Measurements from ENCODE around the gene AGPS.
"Not testable (repeated sequence)": the region's sequence is repeated elsewhere in the genome, so short reads cannot be mapped to it uniquely, and the experiment has no call there.

AGPS gene

DNA sequence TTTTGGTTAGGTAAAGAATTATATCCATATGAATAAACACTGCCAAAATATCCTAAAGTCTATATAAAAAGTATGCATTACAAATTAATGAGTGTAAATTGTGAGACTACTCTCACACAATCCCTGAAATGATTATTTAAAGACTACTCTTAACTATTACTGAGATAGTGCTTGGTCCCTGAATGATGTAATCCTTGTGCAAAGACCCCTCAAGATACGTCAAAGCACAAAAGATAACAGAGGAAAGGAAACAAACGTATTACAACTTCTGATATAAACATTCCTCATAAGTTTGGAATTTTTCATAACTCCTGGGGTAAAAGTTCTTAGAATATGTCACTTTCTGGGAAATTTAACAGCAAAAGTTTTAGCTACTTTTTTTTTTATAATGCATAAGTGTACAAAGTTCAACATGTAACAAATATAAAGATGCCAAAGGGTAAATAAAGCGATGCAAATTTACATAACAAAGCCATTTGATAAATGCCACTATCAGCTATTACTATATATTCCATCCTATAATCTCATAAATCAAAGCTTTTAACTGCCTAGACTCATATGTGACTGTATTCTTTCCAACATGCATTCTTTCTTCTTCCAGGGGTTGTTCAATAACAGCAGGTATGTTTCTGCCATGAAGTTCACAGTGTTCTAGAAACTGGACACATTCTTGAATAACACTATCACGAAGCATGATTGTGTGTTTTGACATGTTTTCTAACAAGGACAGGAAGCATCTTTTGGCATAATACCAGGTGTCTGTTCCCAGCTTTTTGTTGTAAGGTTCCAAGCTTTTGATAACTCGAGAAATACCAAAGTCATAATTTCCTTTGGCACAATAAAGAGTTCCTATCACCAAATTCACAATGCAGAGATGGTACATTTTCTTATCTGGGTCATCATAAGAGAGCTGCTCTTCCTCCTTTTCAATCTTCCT, 158.0 kb downstream of the AGPS start:
- DNase-seq (ENCODE audit: low read depth in 2 of 2) = no peak

DNA sequence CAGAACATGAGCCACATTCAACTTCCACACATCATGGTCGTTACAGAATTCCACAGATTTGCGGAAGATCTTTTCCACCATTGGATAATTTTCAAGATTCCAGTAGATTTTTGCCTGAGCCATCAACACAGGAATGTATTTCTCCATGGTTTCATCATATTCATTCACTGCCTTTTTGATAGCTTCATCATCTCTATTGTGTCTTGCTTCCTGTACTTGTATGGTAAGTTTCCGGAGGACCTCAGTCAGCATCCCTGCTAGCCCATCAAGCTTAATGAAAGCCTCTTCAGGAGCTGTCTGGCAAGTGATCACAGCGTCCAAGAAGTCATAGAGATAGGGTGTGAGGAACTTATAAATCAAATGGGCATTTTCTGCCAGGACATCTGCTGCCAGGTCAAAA, 158.8 kb downstream of the AGPS start:
- not testable (repeated sequence) for DNase-seq (ENCODE audit: low read depth in 2 of 2)

- no peak for DNase-seq (ENCODE audit: low read depth in 2 of 2)
Observed at GRCh38 chr2:177551989-177552421, 159.4 kb downstream of the AGPS start.

- DNase-seq (ENCODE audit: low read depth in 2 of 2) = peak; percentile 76 to 78
Observed at GRCh38 chr2:177552422-177553175, 160.0 kb downstream of the AGPS start.

DNA sequence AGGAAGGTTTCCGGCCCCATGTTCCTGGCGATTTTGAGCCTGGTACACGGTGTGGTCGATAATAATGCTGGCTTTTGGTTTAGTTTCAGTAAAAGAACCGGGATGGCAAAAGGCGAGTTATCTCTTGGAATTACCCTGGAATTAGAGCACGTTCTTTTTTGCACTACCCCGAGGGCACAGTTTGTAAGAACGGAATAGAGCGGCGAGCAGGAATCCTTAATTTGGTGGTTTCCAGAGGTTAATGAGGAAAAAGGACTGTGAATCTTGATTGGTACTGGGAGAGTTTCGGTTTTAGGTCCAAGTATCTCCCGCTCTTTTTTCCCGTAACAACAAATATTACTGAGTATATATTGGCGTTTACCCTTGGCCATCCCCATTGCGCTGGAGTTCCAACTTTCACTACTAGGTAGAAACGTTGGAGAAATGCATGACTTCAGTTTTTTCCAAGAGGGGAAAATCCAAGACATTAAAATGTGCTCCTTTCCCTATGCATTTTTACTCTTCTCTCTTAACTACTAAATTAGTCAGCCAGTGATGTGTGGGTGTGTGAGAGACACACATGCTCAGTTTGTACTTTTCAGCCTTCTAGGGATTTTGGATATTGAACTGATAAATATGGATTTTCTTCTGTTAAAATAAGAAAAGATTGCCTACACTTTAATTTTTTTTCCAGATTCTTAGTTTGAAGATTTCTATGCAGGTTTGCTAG, 160.8 kb downstream of the AGPS start:
- DNase-seq (ENCODE audit: low read depth in 2 of 2) = no peak

DNA sequence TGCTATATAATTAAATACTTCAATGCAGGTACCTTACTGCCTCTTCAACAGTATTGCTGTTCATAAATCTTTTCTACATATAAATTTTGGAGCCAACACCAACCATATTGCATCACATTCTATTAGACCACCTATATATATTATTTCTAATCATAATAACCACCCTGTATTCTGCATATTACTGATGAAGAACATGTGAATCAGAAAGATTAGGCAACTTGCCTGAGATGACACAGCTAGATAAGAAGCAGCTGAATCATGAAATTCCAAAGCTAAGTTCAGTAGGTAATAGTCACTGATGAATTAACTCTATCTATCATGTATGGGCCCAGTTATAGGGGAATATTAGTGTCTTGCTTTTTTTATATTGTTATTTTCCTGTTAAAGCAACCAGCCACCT, 161.8 kb downstream of the AGPS start:
- DNase-seq (ENCODE audit: low read depth in 2 of 2) = no peak

- no peak for DNase-seq (ENCODE audit: low read depth in 2 of 2)
Observed at GRCh38 chr2:177556153-177556552, 163.6 kb downstream of the AGPS start.

DNA sequence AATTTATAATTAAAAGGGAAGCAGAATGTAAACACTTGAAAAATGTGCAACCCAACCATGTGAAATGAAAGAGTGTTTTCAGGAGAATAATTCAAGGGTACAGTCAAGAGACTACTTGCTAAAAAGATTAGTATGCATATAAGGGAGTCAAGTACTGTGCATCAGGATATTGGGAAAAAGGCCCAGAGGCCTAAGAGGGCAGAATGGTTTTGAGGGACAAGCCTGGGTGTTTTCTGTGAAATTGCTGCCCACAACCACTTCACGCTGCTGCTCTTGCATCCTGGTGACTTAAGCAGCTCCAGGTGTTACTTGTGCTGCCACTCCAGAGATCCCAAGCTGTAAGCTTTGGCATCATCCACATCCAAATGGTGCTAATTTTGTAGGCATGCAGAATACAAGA, 165.2 kb downstream of the AGPS start:
- no peak for DNase-seq (ENCODE audit: low read depth in 2 of 2)

DNA sequence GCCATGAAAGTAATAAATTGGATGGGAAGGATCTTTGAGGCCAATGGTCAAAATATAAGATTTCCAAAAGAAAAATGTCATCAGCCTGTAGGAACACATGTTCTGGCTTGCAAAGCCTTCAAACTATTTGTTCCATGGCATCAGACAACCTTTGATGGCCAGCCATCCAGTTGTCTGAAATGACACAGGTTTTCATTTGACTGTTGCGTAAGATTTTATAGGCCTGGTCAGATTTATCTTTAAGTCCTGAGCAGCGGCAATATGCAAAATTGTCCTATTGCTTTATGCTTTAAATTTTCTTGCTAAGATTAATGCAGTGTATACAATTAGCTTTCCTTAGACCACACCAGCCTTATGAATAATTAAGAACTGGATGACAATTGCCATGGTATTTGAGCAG, 167.1 kb downstream of the AGPS start:
- DNase-seq (ENCODE audit: low read depth in 2 of 2) = no peak

DNA sequence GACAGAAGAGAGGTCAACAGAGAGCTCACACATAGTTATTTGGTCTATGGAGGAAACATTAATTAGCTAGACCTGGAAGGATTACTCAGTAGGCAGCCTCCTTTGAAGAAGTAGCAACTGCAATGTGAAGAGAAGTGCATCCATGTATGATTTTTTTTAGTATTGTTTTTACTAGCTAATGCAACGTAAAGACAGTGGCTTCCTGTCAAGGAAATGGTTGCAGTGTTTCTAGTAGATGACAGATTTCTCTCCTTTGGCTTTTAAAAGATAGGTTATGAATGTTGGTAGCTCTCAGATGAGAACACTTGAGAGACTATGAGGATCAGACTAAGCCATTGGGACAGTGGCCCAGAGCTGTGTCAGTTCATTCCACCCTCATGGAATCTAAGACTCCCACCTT, 175.8 kb downstream of the AGPS start:
- DNase-seq (ENCODE audit: low read depth in 2 of 2) = no peak

GRCh38 chr2:177568893-177569292, 176.3 kb downstream of the AGPS start:
- DNase-seq (ENCODE audit: low read depth in 2 of 2) = no peak

GRCh38 chr2:177572236-177572671, 179.7 kb downstream of the AGPS start:
- no peak for DNase-seq (ENCODE audit: low read depth in 2 of 2)

DNA sequence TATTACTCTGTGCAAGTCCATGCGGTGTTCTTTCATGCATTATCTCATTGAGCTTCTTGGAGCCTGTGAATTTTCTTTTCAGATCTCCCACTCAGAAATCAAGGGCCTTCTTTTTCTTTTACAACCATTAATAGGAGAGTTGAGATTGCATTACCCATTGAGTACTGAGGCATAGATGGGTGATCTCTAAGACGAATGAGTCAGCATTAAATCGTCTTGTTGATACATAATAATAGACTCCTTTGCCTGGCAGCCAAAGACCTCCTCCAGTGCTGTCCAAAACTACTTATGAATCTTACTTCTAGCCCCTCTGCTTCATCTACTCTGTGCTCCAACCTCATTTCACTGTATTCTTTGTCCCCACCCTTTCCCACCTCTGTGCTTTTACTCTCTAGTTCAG, 180.5 kb downstream of the AGPS start:
- no peak for DNase-seq (ENCODE audit: low read depth in 2 of 2)

DNA sequence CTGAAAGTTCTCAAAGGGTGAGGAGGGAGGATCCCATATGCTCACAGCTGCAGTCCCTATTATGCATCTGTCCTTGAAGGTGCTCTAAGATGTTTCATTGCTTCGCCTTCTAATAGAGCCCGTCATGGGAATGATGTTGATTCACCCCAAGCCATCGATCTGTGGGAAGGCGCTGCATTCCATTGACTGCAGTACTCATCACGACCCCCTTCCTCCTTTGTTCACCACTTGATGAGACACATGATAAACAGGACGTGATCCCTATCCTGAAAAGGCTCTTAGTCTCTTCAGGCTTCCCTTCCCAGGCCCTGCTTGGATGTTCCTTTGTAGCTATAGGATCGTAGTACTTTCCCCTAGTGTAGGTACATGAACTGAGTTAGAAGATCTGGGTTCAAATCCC, 181.8 kb downstream of the AGPS start:
- DNase-seq (ENCODE audit: low read depth in 2 of 2) = no peak

DNA sequence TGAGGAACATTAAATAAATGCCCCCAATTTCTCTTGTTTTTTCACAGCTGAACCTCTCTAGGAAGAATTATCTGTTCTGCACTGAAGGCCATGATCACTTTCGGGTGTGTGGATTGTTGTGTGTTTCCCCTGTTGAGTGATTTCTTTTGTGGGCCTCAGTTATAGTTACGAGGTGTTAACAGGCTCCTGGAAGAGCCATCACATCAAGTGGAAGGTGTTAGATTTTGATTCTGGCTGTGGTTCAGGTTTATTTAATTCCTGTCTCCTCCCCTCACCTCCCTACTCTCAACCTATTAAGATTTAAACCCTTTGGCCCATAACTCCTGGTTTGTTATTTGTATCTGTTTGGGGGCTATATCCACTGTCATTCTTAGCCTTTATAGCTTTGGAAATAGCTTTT, 182.8 kb downstream of the AGPS start:
- no peak for DNase-seq (ENCODE audit: low read depth in 2 of 2)

DNA sequence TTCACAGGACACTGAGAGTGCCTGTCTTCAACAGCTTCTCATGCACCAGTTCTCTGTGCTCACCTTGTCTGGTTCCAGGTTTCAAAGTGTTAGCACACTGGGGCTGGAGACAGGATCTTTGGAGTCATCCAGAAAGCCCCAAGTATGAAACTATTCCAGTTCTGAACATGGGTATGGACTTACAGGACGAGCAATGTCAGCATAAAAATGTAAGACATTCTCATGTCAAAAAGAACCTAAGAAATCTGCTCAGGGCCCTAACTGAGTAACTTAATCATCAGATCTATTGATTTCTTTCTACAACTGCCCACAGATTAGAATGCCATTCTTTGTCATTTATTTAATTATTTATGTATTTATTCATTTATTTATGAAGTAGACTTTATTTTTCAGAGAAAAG, 184.5 kb downstream of the AGPS start:
- DNase-seq (ENCODE audit: low read depth in 2 of 2) = no peak

DNA sequence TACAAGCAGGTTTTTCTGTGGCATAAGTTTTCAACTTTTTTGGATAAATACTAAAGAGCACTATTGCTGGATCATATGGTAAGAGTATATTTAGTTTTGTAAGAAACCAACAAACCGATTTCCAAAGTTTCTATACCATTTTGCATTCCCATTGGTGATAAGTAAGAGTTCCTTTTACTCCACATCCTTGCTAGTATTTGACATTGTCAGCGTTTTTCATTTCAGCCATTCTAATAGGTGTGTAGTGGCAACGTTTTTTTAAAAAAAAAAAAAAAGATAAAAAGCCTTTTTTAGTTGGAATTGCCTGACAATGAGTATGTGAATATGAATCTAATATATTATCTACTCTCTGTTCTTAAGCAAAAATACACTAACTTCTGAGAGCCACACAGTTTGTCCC, 185.9 kb downstream of the AGPS start:
- no peak for DNase-seq (ENCODE audit: low read depth in 2 of 2)

DNA sequence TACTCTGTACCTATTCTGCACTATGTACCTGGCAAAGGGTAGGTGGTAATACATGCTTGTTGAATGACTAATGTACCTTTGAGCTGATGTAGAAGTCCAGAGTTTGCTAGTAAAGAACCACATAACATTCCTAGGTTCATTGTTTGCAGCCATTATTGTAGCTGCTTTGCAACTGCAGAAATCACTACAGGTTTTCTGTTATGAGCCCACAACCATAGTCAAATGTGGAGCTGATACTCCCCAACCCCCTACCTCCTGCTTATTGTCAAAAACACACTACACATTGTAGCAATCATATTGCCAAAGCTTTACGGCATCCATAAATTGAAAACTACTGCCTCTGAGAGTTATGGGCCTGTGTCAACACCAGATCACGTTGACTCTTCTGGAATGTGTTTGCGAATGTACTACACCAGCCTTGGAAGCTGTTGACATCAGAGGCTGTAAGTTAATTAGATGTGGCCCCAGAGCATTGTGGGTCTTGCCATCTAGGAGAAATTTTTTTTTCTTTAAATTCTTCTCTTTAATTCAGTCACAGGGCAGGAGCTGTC, 187.0 kb downstream of the AGPS start:
- DNase-seq (ENCODE audit: low read depth in 2 of 2) = no peak

DNA sequence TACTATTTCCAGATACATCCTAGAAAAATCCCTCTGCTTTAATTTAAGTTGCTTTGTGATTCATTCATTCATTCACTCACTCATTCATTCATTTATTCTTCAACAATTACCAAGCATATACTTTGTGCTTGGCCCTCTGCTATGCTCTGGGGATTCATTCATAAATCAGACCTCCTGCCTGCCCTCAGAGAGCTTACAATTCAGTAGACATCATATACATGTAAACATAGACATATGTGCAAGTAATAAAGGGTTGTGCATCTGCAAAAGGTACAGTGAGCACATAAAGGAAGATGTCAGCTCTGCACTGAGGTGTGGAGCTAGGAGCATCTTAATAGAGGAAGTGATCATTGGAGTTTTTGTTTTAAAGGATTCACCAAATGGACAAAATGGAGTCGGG, 189.4 kb downstream of the AGPS start:
- no peak for DNase-seq (ENCODE audit: low read depth in 2 of 2)

DNA sequence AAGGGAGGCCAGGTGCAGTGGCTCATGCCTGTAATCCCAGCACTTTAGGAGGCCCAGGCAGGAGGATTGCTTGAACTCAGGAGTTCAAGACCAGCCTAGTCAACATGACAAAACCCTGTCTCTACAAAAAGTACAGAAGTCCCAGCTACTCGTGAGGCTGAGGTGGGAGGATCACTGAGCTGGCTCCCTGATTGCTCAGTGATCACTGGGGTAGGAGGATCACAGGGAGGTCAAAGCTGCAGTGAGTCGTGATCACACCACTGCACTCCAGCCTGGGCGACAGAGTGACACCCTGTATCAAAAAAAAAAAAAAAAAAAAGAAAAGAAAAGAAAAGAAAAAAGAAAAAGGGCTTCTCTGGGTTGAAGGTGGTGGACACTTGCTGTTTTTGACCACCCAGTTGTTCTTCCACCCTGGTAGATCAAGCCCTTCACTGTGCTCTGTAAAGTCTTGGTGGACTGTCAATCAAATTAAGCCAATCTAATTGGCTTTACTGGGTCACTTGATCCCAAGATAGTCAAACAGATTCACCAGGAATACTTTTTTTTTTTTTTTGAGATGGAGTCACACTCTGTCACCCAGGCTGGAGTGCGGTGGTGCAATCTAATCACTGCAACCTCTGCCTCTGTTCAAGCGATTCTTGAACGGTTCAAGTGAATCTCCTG, 191.6 kb downstream of the AGPS start:
- no peak for DNase-seq (ENCODE audit: low read depth in 2 of 2)

GRCh38 chr2:177585234-177585863, 192.8 kb downstream of the AGPS start:
- no peak for DNase-seq (ENCODE audit: low read depth in 2 of 2)

Measured in stimulated activated CD8-positive, alpha-beta memory T cell treated with anti-CD3 and anti-CD28 coated beads, Interleukin-2, amount 100 ng/mL, for 1 hour (primary cell).